ENCODE results near the gene ATG9A. TPM values are rescaled to one million over a fixed set of nuclear protein-coding genes. Genes with fewer than 3 reads are reported as not detected.

ATG9A gene
- total and polyA plus RNA-seq, 2 donors (not counting 1 experiment from before 2014, with no cell fraction given) = 41.8 to 65.5 TPM

DNA sequence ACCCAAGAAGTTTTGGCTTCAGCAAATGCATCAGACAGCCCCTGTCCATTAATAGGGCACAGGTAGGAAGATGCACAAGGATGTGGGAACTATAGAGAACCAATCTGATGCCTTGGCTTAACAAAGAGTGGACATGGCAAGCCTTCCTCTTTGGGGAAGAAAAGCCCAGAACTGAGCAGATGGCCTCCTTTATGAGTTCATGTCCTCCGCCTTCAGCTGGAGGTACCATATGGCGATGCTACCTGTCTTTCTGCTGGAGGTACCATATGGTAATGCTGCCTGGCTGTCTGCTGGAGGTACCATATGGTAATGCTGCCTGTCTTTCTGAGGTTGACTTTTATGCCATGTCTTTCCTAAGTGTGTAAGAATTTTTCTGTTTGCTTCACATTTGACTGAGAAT, 45.3 kb downstream of the ATG9A start:
- Mint-ChIP-seq H3K9me3 (ENCODE audit: insufficient read depth) (no peaks in the 10 kb centered on the region), H3K27me3 (no peaks in the 10 kb centered on the region), H3K27ac (no peak overlapping the region), H3K4me3 (no peak overlapping the region), H3K4me1 (peaks cover 23% of the 10 kb centered on the region)
- no peak overlapping the region for H3K9ac ChIP-seq (ENCODE audit: low read length)
- CTCF ChIA-PET = interaction anchor here (1.3 kb wide), 1 partner anchor 29 kb away, joined by 3 read pairs; no protein-coding TSS in a partner anchor
- peaks cover 31% of the 10 kb centered on the region for H4K20me1 ChIP-seq (ENCODE audit: control insufficient read depth, insufficient read depth, low read length, poor library complexity, severe bottlenecking)
- intact Hi-C loops (cut with micrococcal nuclease) = no loop called here
- 95% methylated on average over 2 of the region's 2 CpGs for WGBS (ENCODE audit: insufficient coverage)
- peaks cover 12 to 19% of the 10 kb centered on the region in 2 donors for H3K4me1 ChIP-seq (ENCODE audit: control insufficient read depth in 2 of 2, insufficient read depth in 2 of 2, low read length in 2 of 2)
- no peak overlapping the region for H3K4me3 ChIP-seq (ENCODE audit: control extremely low read depth in 1 of 5, extremely low read depth in 1 of 5, insufficient read depth in 1 of 5, low read depth in 2 of 5, low read length in 4 of 5)
- no peaks in the 10 kb centered on the region for H3K9me3 ChIP-seq (ENCODE audit: control extremely low read depth in 1 of 3, control insufficient read depth in 2 of 3, insufficient read depth in 1 of 3, low read length in 2 of 3)
- no peak for DNase-seq
- POLR2A ChIA-PET = no interaction called here
- no peak overlapping the region for H2AFZ ChIP-seq (ENCODE audit: insufficient read depth, low read depth, low read length, poor library complexity, severe bottlenecking)
- H3K36me3 ChIP-seq (replicated peaks in 1 of 2; ENCODE audit: control extremely low read depth in 1 of 2, control insufficient read depth in 1 of 2, extremely low read depth in 1 of 2, insufficient read depth in 2 of 2, low read length in 1 of 2) = peaks cover 2 to 53% of the 10 kb centered on the region in 2 experiments
- ATAC-seq (ENCODE audit: low read depth) = no peak
- no peaks in the 10 kb centered on the region for H3K27me3 ChIP-seq (replicated peaks in 1 of 4; ENCODE audit: control extremely low read depth in 1 of 4, control insufficient read depth in 3 of 4, insufficient read depth in 4 of 4, low read length in 3 of 4)
- H3K4me2 ChIP-seq (replicated peaks; ENCODE audit: low read depth, low read length, poor library complexity, severe bottlenecking) = no peak overlapping the region
- TF ChIP-seq EZH2 (IDR thresholded peaks at IDR 0.05; ENCODE audit: borderline replicate concordance, insufficient read depth, low read depth, low read length, poor library complexity, severe bottlenecking) (no peak), CTCF (IDR thresholded peaks at IDR 0.05) (no peak)
- peaks cover 23% of the 10 kb centered on the region for H3K79me2 ChIP-seq (ENCODE audit: control insufficient read depth, insufficient read depth, low read length)
- H3K27ac ChIP-seq (ENCODE audit: low read length in 2 of 2) = no peak overlapping the region

DNA sequence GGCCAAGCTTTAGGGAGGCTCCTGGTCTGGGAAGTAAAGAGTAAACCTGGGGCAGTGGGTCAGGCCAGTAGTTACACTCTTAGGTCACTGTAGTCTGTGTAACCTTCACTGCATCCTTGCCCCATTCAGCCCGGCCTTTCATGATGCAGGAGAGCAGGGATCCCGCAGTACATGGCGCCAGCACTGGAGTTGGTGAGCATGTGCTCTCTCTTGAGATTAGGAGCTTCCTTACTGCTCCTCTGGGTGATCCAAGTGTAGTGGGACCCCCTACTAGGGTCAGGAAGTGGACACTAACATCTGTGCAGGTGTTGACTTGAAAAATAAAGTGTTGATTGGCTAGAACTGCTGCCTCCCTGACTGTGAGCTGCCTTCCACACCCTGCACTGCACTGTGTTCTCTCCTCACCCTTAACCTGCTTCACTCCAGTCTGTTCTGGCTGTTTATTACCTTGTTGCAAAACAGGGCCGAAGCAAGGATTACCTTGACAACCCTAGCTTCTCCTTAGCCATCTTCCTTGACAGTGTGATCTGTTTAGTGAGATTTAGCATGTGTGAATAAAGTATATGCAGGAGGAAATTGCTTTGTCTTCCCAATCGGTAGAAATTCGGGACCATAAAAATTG, 46.2 kb downstream of the ATG9A start:
- TF ChIP-seq CTCF (IDR thresholded peaks at IDR 0.05) (no peak), EZH2 (IDR thresholded peaks at IDR 0.05; ENCODE audit: borderline replicate concordance, insufficient read depth, low read depth, low read length, poor library complexity, severe bottlenecking) (no peak)
- ChIA-PET POLR2A (no interaction called here), CTCF (interaction anchor here (1.4 to 1.6 kb wide), 2 partner anchors 10 to 12 kb away, joined by 3 to 6 read pairs; no protein-coding TSS in a partner anchor)
- H2AFZ ChIP-seq (ENCODE audit: insufficient read depth, low read depth, low read length, poor library complexity, severe bottlenecking) = no peak overlapping the region
- peaks cover 37% of the 10 kb centered on the region for H4K20me1 ChIP-seq (ENCODE audit: control insufficient read depth, insufficient read depth, low read length, poor library complexity, severe bottlenecking)
- no peak overlapping the region for H3K4me3 Mint-ChIP-seq
- no peaks in the 10 kb centered on the region for H3K27me3 ChIP-seq (replicated peaks in 1 of 4; ENCODE audit: control extremely low read depth in 1 of 4, control insufficient read depth in 3 of 4, insufficient read depth in 4 of 4, low read length in 3 of 4)
- no peak overlapping the region for H3K9ac ChIP-seq (ENCODE audit: low read length)
- no peak overlapping the region for H3K27ac ChIP-seq (ENCODE audit: low read length in 2 of 2)
- H3K9me3 ChIP-seq (ENCODE audit: control extremely low read depth in 1 of 3, control insufficient read depth in 2 of 3, insufficient read depth in 1 of 3, low read length in 2 of 3) = no peaks in the 10 kb centered on the region
- H3K4me1 ChIP-seq (ENCODE audit: control insufficient read depth in 2 of 2, insufficient read depth in 2 of 2, low read length in 2 of 2) = peaks cover 18 to 25% of the 10 kb centered on the region in 2 donors
- H3K4me2 ChIP-seq (replicated peaks; ENCODE audit: low read depth, low read length, poor library complexity, severe bottlenecking) = no peak overlapping the region
- intact Hi-C loops (cut with micrococcal nuclease) = no loop called here
- H3K27me3 Mint-ChIP-seq = no peaks in the 10 kb centered on the region
- no peaks in the 10 kb centered on the region for H3K9me3 Mint-ChIP-seq (ENCODE audit: insufficient read depth)
- H3K27ac Mint-ChIP-seq = no peak overlapping the region
- DNase-seq (no peak), ATAC-seq (ENCODE audit: low read depth) (no peak)
- peaks cover 32% of the 10 kb centered on the region for H3K79me2 ChIP-seq (ENCODE audit: control insufficient read depth, insufficient read depth, low read length)
- H3K36me3 ChIP-seq (replicated peaks in 1 of 2; ENCODE audit: control extremely low read depth in 1 of 2, control insufficient read depth in 1 of 2, extremely low read depth in 1 of 2, insufficient read depth in 2 of 2, low read length in 1 of 2) = peaks cover 2 to 53% of the 10 kb centered on the region in 2 experiments
- H3K4me1 Mint-ChIP-seq = peaks cover 29% of the 10 kb centered on the region
- WGBS (ENCODE audit: insufficient coverage) = 100% methylated on average over 3 of the region's 6 CpGs
- H3K4me3 ChIP-seq (ENCODE audit: control extremely low read depth in 1 of 5, extremely low read depth in 1 of 5, insufficient read depth in 1 of 5, low read depth in 2 of 5, low read length in 4 of 5) = no peak overlapping the region
